Measurements from ENCODE around the gene SVIL. TPM values are rescaled to one million over a fixed set of nuclear protein-coding genes. Genes with fewer than 3 reads are reported as not detected.
A peak's percentile ranks its signal among the peaks of the same experiment; 100 is the strongest.
"Not testable (repeated sequence)": the region's sequence is repeated elsewhere in the genome, so short reads cannot be mapped to it uniquely, and the experiment has no call there.

The SVIL gene
- total RNA-seq, 1 donor: 12.4 TPM

- DNase-seq (ENCODE audit: low read depth in 2 of 3, low spot score in 2 of 3): not testable (repeated sequence)
Observed at GRCh38 chr10:29549493-29549892, 85.3 kb downstream of the SVIL start.

- DNase-seq (ENCODE audit: low read depth in 2 of 3, low spot score in 2 of 3): no peak
Observed at GRCh38 chr10:29546773-29547313, 87.9 kb downstream of the SVIL start.

GRCh38 chr10:29545122-29545521 is 89.6 kb downstream of the SVIL start:
- no peak for DNase-seq (ENCODE audit: low read depth in 2 of 3, low spot score in 2 of 3)

- DNase-seq (ENCODE audit: low read depth in 2 of 3, low spot score in 2 of 3): no peak
Observed at GRCh38 chr10:29543715-29544114, 91.1 kb downstream of the SVIL start.

GRCh38 chr10:29542723-29543122 is 92.0 kb downstream of the SVIL start:
- DNase-seq (ENCODE audit: low read depth in 2 of 3, low spot score in 2 of 3): no peak

GRCh38 chr10:29541422-29542210 is 93.2 kb downstream of the SVIL start:
- DNase-seq (ENCODE audit: low read depth in 2 of 3, low spot score in 2 of 3): no peak

GRCh38 chr10:29540016-29540415 is 94.8 kb downstream of the SVIL start:
- no peak for DNase-seq (ENCODE audit: low read depth in 2 of 3, low spot score in 2 of 3)

GRCh38 chr10:29539412-29539811 is 95.4 kb downstream of the SVIL start:
- DNase-seq (ENCODE audit: low read depth in 2 of 3, low spot score in 2 of 3): no peak

GRCh38 chr10:29537799-29538198 is 97.0 kb downstream of the SVIL start:
- no peak for DNase-seq (ENCODE audit: low read depth in 2 of 3, low spot score in 2 of 3)

- not testable (repeated sequence) for DNase-seq (ENCODE audit: low read depth in 2 of 3, low spot score in 2 of 3)
Observed at GRCh38 chr10:29536691-29537090, 98.1 kb downstream of the SVIL start.

GRCh38 chr10:29535778-29536453 is 98.9 kb downstream of the SVIL start:
- peak in 1 of 3 donors; percentile 6 for DNase-seq (ENCODE audit: low read depth in 2 of 3, low spot score in 2 of 3)

GRCh38 chr10:29535012-29535777 is 99.6 kb downstream of the SVIL start:
- DNase-seq (ENCODE audit: low read depth in 2 of 3, low spot score in 2 of 3): peak in 1 of 3 donors; percentile 14

- no peak for DNase-seq (ENCODE audit: low read depth in 2 of 3, low spot score in 2 of 3)
Observed at GRCh38 chr10:29534590-29534989, 100.2 kb downstream of the SVIL start.

- DNase-seq (ENCODE audit: low read depth in 2 of 3, low spot score in 2 of 3): no peak
Observed at GRCh38 chr10:29533696-29534285, 101.0 kb downstream of the SVIL start.

- no peak for DNase-seq (ENCODE audit: low read depth in 2 of 3, low spot score in 2 of 3)
Observed at GRCh38 chr10:29533046-29533445, 101.7 kb downstream of the SVIL start.

- DNase-seq (ENCODE audit: low read depth in 2 of 3, low spot score in 2 of 3): no peak
Observed at GRCh38 chr10:29532256-29532878, 102.4 kb downstream of the SVIL start.

- DNase-seq (ENCODE audit: low read depth in 2 of 3, low spot score in 2 of 3): no peak
Observed at GRCh38 chr10:29530112-29530976, 104.4 kb downstream of the SVIL start.

GRCh38 chr10:29529146-29529545 is 105.6 kb downstream of the SVIL start:
- no peak for DNase-seq (ENCODE audit: low read depth in 2 of 3, low spot score in 2 of 3)

- DNase-seq (ENCODE audit: low read depth in 2 of 3, low spot score in 2 of 3): no peak
Observed at GRCh38 chr10:29525762-29526161, 109.0 kb downstream of the SVIL start.

Data from hematopoietic multipotent progenitor cell (in vitro differentiated cells).